ENCODE results near the gene KIF13A. TPM values are rescaled to one million over a fixed set of nuclear protein-coding genes. Genes with fewer than 3 reads are reported as not detected.

Gene KIF13A
- total RNA-seq, 1 experiment from 2014 or later, result 19.7 TPM

GRCh38 chr6:17816921-17817611 lies 170.4 kb downstream of the KIF13A start:
- TF ChIP-seq EZH2 (IDR thresholded peaks at IDR 0.05; ENCODE audit: borderline replicate concordance, low read depth, low read length, poor library complexity, severe bottlenecking) (no peak), CTCF (conservative IDR thresholded peaks at IDR 0.05; ENCODE audit: low read depth, low read length) (0 out of 2 replicates have a peak, but pooled peaks have one; percentile 21)
- ChIA-PET CTCF (interaction anchor here (0.5 to 2.5 kb wide), 3 partner anchors 217 to 305 kb away, joined by 4 to 7 read pairs (median 7); partner anchors contain the start of gene NHLRC1), POLR2A (ENCODE audit: low non-redundant PET) (no interaction called here)
- DNase-seq (ENCODE audit: low spot score), result peak; percentile 20
- Histone ChIP-seq H3K4me3 (ENCODE audit: low read depth, low read length, poor library complexity, severe bottlenecking) (no peak overlapping the region), H3K9me3 (ENCODE audit: low read depth, low read length, poor library complexity, severe bottlenecking) (no peaks in the 10 kb centered on the region), H3K4me1 (ENCODE audit: insufficient read depth, low read length, poor library complexity, severe bottlenecking) (no peaks in the 10 kb centered on the region), H3K36me3 (ENCODE audit: insufficient read depth, low read length, poor library complexity, severe bottlenecking) (no peaks in the 10 kb centered on the region), H3K27ac (ENCODE audit: low read depth, low read length, poor library complexity, severe bottlenecking) (no peak overlapping the region), H3K27me3 (replicated peaks; ENCODE audit: insufficient read depth, low read depth, low read length, poor library complexity) (no peaks in the 10 kb centered on the region)
- BruUV-seq (replicated peaks), result no TSS peak
- intact Hi-C loops (cut with micrococcal nuclease; ENCODE audit: unreplicated experiment), result loop anchor here (5.0 kb wide), 4 partner anchors 170 to 685 kb away; partner anchors contain the start of genes FAM8A1, KIF13A and NHLRC1

- no peak overlapping the region for H3K4me3 ChIP-seq (ENCODE audit: low read depth, low read length, poor library complexity, severe bottlenecking)
- no peaks in the 10 kb centered on the region for H3K36me3 ChIP-seq (ENCODE audit: insufficient read depth, low read length, poor library complexity, severe bottlenecking)
- no peaks in the 10 kb centered on the region for H3K4me1 ChIP-seq (ENCODE audit: insufficient read depth, low read length, poor library complexity, severe bottlenecking)
- no peaks in the 10 kb centered on the region for H3K9me3 ChIP-seq (ENCODE audit: low read depth, low read length, poor library complexity, severe bottlenecking)
- ChIA-PET CTCF (interaction anchor here (0.6 kb wide), 1 partner anchor 10 kb away, joined by 3 read pairs; no protein-coding TSS in a partner anchor), POLR2A (ENCODE audit: low non-redundant PET) (no interaction called here)
- no peaks in the 10 kb centered on the region for H3K27me3 ChIP-seq (replicated peaks; ENCODE audit: insufficient read depth, low read depth, low read length, poor library complexity)
- H3K27ac ChIP-seq (ENCODE audit: low read depth, low read length, poor library complexity, severe bottlenecking), result no peak overlapping the region
- DNase-seq (ENCODE audit: low spot score), result no peak
- intact Hi-C loops (cut with micrococcal nuclease; ENCODE audit: unreplicated experiment), result no loop called here
- TF ChIP-seq EZH2 (IDR thresholded peaks at IDR 0.05; ENCODE audit: borderline replicate concordance, low read depth, low read length, poor library complexity, severe bottlenecking) (no peak), CTCF (conservative IDR thresholded peaks at IDR 0.05; ENCODE audit: low read depth, low read length) (no peak)
- BruUV-seq (replicated peaks), result no TSS peak
Observed at GRCh38 chr6:17813542-17813941, 173.9 kb downstream of the KIF13A start.

- no peaks in the 10 kb centered on the region for H3K36me3 ChIP-seq (ENCODE audit: insufficient read depth, low read length, poor library complexity, severe bottlenecking)
- intact Hi-C loops (cut with micrococcal nuclease; ENCODE audit: unreplicated experiment), result no loop called here
- no peak overlapping the region for H3K27ac ChIP-seq (ENCODE audit: low read depth, low read length, poor library complexity, severe bottlenecking)
- no peaks in the 10 kb centered on the region for H3K9me3 ChIP-seq (ENCODE audit: low read depth, low read length, poor library complexity, severe bottlenecking)
- no peaks in the 10 kb centered on the region for H3K27me3 ChIP-seq (replicated peaks; ENCODE audit: insufficient read depth, low read depth, low read length, poor library complexity)
- ChIA-PET POLR2A (ENCODE audit: low non-redundant PET) (no interaction called here), CTCF (no interaction called here)
- no TSS peak for BruUV-seq (replicated peaks)
- DNase-seq (ENCODE audit: low spot score), result no peak
- no peaks in the 10 kb centered on the region for H3K4me1 ChIP-seq (ENCODE audit: insufficient read depth, low read length, poor library complexity, severe bottlenecking)
- TF ChIP-seq EZH2 (IDR thresholded peaks at IDR 0.05; ENCODE audit: borderline replicate concordance, low read depth, low read length, poor library complexity, severe bottlenecking) (no peak), CTCF (conservative IDR thresholded peaks at IDR 0.05; ENCODE audit: low read depth, low read length) (no peak)
- no peak overlapping the region for H3K4me3 ChIP-seq (ENCODE audit: low read depth, low read length, poor library complexity, severe bottlenecking)
Observed at GRCh38 chr6:17812311-17812710, 175.1 kb downstream of the KIF13A start.

Measured in A673 (cell line).